GM23248 (cell line): ENCODE results near the gene SNX5.

Experiments
- EZH2 ChIP-seq: fragments of 200-600 bp; sonication (generic); IDR thresholded peaks from 2 replicates; pipeline ENCODE4 v1.6.1; 2018; ENCODE audit warnings: antibody characterized with exemption, mild to moderate bottlenecking; ENCODE audit not compliant: insufficient read depth, poor library complexity, severe bottlenecking
- EZH2phosphoT487 ChIP-seq: fragments of 200-600 bp; sonication (generic); IDR thresholded peaks from 2 replicates; pipeline ENCODE4 v1.6.1; 2018; ENCODE audit warnings: antibody characterized with exemption, moderate library complexity, mild to moderate bottlenecking, low read depth; ENCODE audit not compliant: insufficient read depth

GRCh38 chr20:17955302-17955701 is 13.3 kb downstream of the SNX5 start:
- TF ChIP-seq EZH2 (no peak), EZH2phosphoT487 (no peak)
